GM21526 (cell line): ENCODE data around the gene AP3B1.

ENCODE experiments used
- ATAC-seq: cut with Tn5 transposase; IDR thresholded peaks from one replicate; pipeline ENCODE4 v1.9.1; 2021; ENCODE audit warnings: moderate library complexity; ENCODE audit not compliant: unreplicated experiment, low FRiP score

Gene AP3B1

GRCh38 chr5:78162253-78162862 lies 132.1 kb downstream of the AP3B1 start:
- ATAC-seq, result no peak

- ATAC-seq, result no peak
Measured at GRCh38 chr5:78157001-78157400, 137.5 kb downstream of the AP3B1 start.

GRCh38 chr5:78151594-78152271 lies 142.8 kb downstream of the AP3B1 start:
- no peak for ATAC-seq

GRCh38 chr5:78137290-78137689 lies 157.2 kb downstream of the AP3B1 start:
- ATAC-seq, result no peak

GRCh38 chr5:78133423-78133822 lies 161.1 kb downstream of the AP3B1 start:
- no peak for ATAC-seq

- ATAC-seq, result no peak
Measured at GRCh38 chr5:78132507-78132906, 162.0 kb downstream of the AP3B1 start.

GRCh38 chr5:78129597-78129996 lies 164.9 kb downstream of the AP3B1 start:
- no peak for ATAC-seq

- no peak for ATAC-seq
Measured at GRCh38 chr5:78127875-78128274, 166.6 kb downstream of the AP3B1 start.

GRCh38 chr5:78126536-78126935 lies 168.0 kb downstream of the AP3B1 start:
- ATAC-seq, result no peak

- no peak for ATAC-seq
Measured at GRCh38 chr5:78116167-78116566, 178.3 kb downstream of the AP3B1 start.

- no peak for ATAC-seq
Measured at GRCh38 chr5:78113689-78114264, 180.7 kb downstream of the AP3B1 start.

GRCh38 chr5:78112931-78113330 lies 181.6 kb downstream of the AP3B1 start:
- ATAC-seq, result no peak

- ATAC-seq, result no peak
Measured at GRCh38 chr5:78109891-78110324, 184.6 kb downstream of the AP3B1 start.

GRCh38 chr5:78108564-78108963 lies 185.9 kb downstream of the AP3B1 start:
- no peak for ATAC-seq

GRCh38 chr5:78103232-78103918 lies 191.1 kb downstream of the AP3B1 start:
- no peak for ATAC-seq

- no peak for ATAC-seq
Measured at GRCh38 chr5:78102500-78102899, 192.0 kb downstream of the AP3B1 start.

- ATAC-seq, result no peak
Measured at GRCh38 chr5:78095125-78095524, 199.4 kb downstream of the AP3B1 start.

GRCh38 chr5:78090002-78090401 lies 204.5 kb downstream of the AP3B1 start:
- ATAC-seq, result no peak

- no peak for ATAC-seq
Measured at GRCh38 chr5:78078858-78079257, 215.6 kb downstream of the AP3B1 start.

GRCh38 chr5:78077369-78078068 lies 217.0 kb downstream of the AP3B1 start:
- ATAC-seq, result no peak

- no peak for ATAC-seq
Measured at GRCh38 chr5:78076351-78076750, 218.1 kb downstream of the AP3B1 start.
